ENCODE results near the gene BCLAF1. TPM values are rescaled to one million over a fixed set of nuclear protein-coding genes. Genes with fewer than 3 reads are reported as not detected.

BCLAF1 gene
- total RNA-seq, 1 donor from 2014 or later = 241 TPM

- Mint-ChIP-seq H3K4me1 (peaks cover 9% of the 10 kb centered on the region), H3K36me3 (no peaks in the 10 kb centered on the region), H3K9me3 (peaks cover 4% of the 10 kb centered on the region), H3K4me3 (no peak overlapping the region), H3K27me3 (ENCODE audit: low read depth) (no peaks in the 10 kb centered on the region), H3K27ac (no peak overlapping the region)
- TF ChIP-seq CTCF (IDR thresholded peaks at IDR 0.05; ENCODE audit: unreplicated experiment) = no peak
- DNase-seq (ENCODE audit: low spot score in 2 of 2, unreplicated experiment in 2 of 2) = no peak
Observed at GRCh38 chr6:136210398-136211165, 79.1 kb downstream of the BCLAF1 start.

GRCh38 chr6:136209496-136209895 lies 80.2 kb downstream of the BCLAF1 start:
- no peak for DNase-seq (ENCODE audit: low spot score in 2 of 2, unreplicated experiment in 2 of 2)
- Mint-ChIP-seq H3K36me3 (no peaks in the 10 kb centered on the region), H3K27me3 (ENCODE audit: low read depth) (no peaks in the 10 kb centered on the region), H3K4me1 (peaks cover 9% of the 10 kb centered on the region), H3K27ac (no peak overlapping the region), H3K4me3 (no peak overlapping the region), H3K9me3 (peaks cover 4% of the 10 kb centered on the region)
- TF ChIP-seq CTCF (IDR thresholded peaks at IDR 0.05; ENCODE audit: unreplicated experiment) = no peak

GRCh38 chr6:136208783-136209182 lies 80.9 kb downstream of the BCLAF1 start:
- Mint-ChIP-seq H3K9me3 (peaks cover 4% of the 10 kb centered on the region), H3K4me3 (no peak overlapping the region), H3K27me3 (ENCODE audit: low read depth) (no peaks in the 10 kb centered on the region), H3K36me3 (no peaks in the 10 kb centered on the region), H3K27ac (no peak overlapping the region), H3K4me1 (peaks cover 9% of the 10 kb centered on the region)
- no peak for TF ChIP-seq CTCF (IDR thresholded peaks at IDR 0.05; ENCODE audit: unreplicated experiment)
- no peak for DNase-seq (ENCODE audit: low spot score in 2 of 2, unreplicated experiment in 2 of 2)

Other genes with a start within 250 kb of the BCLAF1 start
- 1.7 to 2.2 TPM (median 2.0 TPM) in 3 replicates for gene MTFR2, start 39.5 kb downstream of the BCLAF1 start, total RNA-seq

All from mesothelial cell of epicardium (in vitro differentiated cells).